DND-41 (cell line): Measurements from ENCODE around the gene MAP4K3.

Experiments used
- ATAC-seq: fragments of 200-7000 bp; cut with Tn5 transposase; 3 replicates; pipeline ENCODE4 v1.9.1; 2021; ENCODE audit warnings: low read depth; ENCODE audit not compliant: insufficient read depth
- DNase-seq: peaks from one replicate; pipeline ENCODE4 v3.0.0-alpha.2; 2020
- H2AFZ ChIP-seq: 2 replicates; pipeline ENCODE4 v1.6.0; 2012; ENCODE audit warnings: low read depth, low read length
- H3K27ac ChIP-seq: 2 replicates; pipeline ENCODE4 v1.5.1; 2012; ENCODE audit warnings: low read length, inconsistent platforms
- H3K27me3 ChIP-seq: fragments of 200-600 bp; sonication (generic); 2 replicates; pipeline ENCODE4 v1.6.0; 2012; ENCODE audit warnings: low read length, mild to moderate bottlenecking, inconsistent platforms; ENCODE audit not compliant: insufficient read depth, poor library complexity
- H3K36me3 ChIP-seq: 2 replicates; pipeline ENCODE4 v1.5.1; 2012; ENCODE audit warnings: low read length, inconsistent platforms; ENCODE audit not compliant: insufficient read depth
- H3K4me1 ChIP-seq: 2 replicates; pipeline ENCODE4 v1.5.1; 2012; ENCODE audit warnings: mild to moderate bottlenecking, low read length; ENCODE audit not compliant: insufficient read depth
- H3K4me2 ChIP-seq: 2 replicates; pipeline ENCODE4 v1.6.0; 2012; ENCODE audit warnings: mild to moderate bottlenecking, moderate library complexity, low read length, inconsistent platforms; ENCODE audit not compliant: insufficient read depth
- H3K4me3 ChIP-seq, 2 experiments: fragments of 200-600 bp in 1 of 2; shearing (Covaris generic) in 1 of 2; 2 replicates each; pipeline ENCODE4 v1.5.1; 2012 to 2016; ENCODE audit warnings: inconsistent platforms in 2 of 2, low read length in 2 of 2, mild to moderate bottlenecking in 2 of 2, low read depth in 1 of 2, moderate library complexity in 1 of 2
- H3K79me2 ChIP-seq: 2 replicates; pipeline ENCODE4 v1.6.0; 2012; ENCODE audit warnings: low read length, inconsistent platforms; ENCODE audit not compliant: insufficient read depth
- H3K9ac ChIP-seq: 2 replicates; pipeline ENCODE4 v1.6.0; 2012; ENCODE audit warnings: low read depth, mild to moderate bottlenecking, inconsistent platforms, low read length, moderate library complexity
- H3K9me3 ChIP-seq: 2 replicates; pipeline ENCODE4 v1.5.1; 2012; ENCODE audit warnings: low read length, moderate library complexity, mild to moderate bottlenecking, inconsistent platforms; ENCODE audit not compliant: insufficient read depth, severe bottlenecking
- H4K20me1 ChIP-seq: 2 replicates; pipeline ENCODE4 v1.6.0; 2012; ENCODE audit warnings: low read length; ENCODE audit not compliant: insufficient read depth
- EZH2 ChIP-seq: IDR thresholded peaks from 3 replicates; pipeline ENCODE4 v1.6.1; 2012; ENCODE audit warnings: borderline replicate concordance, low read depth, mild to moderate bottlenecking, moderate library complexity, low read length, inconsistent platforms; ENCODE audit not compliant: severe bottlenecking
- TF ChIP-seq, protein P1 (sequence below): IDR thresholded peaks from 2 replicates; pipeline ENCODE4 v1.5.1; 2012; ENCODE audit warnings: borderline replicate concordance, low read length, moderate library complexity, mild to moderate bottlenecking; ENCODE audit not compliant: poor library complexity, severe bottlenecking; ENCODE audit errors: extremely low read depth

The MAP4K3 gene

DNA sequence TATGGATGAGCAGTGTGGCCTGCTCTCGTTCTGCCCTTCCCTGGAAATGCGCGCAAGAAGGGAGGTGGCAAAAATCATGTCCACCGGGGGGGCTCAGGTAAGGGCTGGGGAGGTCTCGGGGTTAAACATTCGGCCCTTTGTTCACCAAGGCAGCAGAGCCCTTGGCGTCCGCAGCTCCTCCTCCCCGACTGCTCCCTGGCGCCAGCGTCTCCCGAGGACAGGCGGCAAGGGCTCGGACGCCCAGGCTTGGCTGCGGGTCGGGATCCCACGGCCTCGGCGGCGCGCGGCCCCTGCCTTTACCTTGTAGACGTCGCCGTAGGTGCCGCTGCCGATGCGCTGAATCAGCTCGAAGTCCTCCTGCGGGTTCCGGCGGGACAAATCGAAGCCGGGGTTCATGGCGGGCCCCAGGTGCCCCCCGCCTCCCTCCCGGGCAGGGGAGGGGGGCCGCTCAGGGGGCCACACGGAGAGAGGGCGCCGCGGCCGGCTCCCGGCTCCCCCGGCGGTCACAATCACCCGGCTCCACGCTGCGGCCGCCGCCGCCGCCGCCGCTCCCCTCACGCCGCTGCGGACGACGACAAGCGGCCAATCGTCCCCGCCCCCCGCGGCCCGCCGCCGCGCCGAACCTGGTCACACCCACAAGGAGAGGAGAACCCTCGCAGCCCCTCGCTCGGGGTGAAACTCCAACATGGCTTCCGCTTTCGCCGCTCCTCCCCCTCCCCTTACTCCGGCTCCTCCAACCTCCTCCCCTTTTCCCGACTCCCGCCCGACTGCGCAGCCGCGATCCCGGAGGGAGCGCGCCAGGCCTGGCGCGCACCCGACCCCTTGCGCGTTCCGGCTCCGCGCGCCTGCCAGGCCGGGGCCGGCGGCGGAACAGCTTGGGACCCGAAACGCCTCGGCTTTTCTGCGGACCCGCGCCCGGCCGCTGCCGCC lies at the start of gene MAP4K3:
Gene MAP4K3 (minus strand): TSS at position 694 of the 930 bp plus-strand sequence. CDS start 298 bp downstream, at position 396.
- H3K4me1 ChIP-seq, result peaks cover 44% of the 10 kb centered on the region
- H3K36me3 ChIP-seq, result peaks cover 4% of the 10 kb centered on the region; the same call in 1 of the 2 replicates

DNA sequence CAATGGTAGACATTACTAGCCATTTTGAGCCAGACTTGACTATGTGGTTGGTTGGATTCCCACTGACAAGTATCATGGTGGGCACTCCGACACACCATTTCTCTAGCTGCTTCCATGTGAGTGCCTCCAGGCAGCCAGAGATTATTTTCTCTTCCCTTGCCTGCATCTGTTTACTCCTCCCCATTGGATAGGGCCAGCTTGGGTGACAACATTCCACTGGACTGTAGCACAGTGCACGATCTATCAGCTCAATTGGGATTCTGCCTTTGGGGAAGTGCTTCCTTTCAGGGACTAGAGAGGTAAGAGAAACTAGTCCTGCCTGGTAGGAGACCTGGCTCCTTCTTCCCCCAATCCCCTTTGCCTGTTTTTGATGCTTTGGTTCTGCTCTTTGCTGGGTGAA lies 49.0 kb upstream of the MAP4K3 start:
- Histone ChIP-seq H3K9ac (no peak overlapping the region), H3K9me3 (no peaks in the 10 kb centered on the region), H3K27me3 (no peaks in the 10 kb centered on the region), H3K4me2 (no peak overlapping the region), H4K20me1 (no peaks in the 10 kb centered on the region), H3K4me1 (no peaks in the 10 kb centered on the region), H2AFZ (no peak overlapping the region), H3K4me3 (no peak overlapping the region), H3K27ac (no peak overlapping the region), H3K79me2 (no peaks in the 10 kb centered on the region), H3K36me3 (no peaks in the 10 kb centered on the region)
- TF ChIP-seq EZH2, result no peak
- ATAC-seq, result no peak
- DNase-seq, result no peak

More for the DNA sequence above, at the start of gene MAP4K3:
- TF ChIP-seq, protein P1, sequence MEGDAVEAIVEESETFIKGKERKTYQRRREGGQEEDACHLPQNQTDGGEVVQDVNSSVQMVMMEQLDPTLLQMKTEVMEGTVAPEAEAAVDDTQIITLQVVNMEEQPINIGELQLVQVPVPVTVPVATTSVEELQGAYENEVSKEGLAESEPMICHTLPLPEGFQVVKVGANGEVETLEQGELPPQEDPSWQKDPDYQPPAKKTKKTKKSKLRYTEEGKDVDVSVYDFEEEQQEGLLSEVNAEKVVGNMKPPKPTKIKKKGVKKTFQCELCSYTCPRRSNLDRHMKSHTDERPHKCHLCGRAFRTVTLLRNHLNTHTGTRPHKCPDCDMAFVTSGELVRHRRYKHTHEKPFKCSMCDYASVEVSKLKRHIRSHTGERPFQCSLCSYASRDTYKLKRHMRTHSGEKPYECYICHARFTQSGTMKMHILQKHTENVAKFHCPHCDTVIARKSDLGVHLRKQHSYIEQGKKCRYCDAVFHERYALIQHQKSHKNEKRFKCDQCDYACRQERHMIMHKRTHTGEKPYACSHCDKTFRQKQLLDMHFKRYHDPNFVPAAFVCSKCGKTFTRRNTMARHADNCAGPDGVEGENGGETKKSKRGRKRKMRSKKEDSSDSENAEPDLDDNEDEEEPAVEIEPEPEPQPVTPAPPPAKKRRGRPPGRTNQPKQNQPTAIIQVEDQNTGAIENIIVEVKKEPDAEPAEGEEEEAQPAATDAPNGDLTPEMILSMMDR, result no peak
- TF ChIP-seq EZH2, result no peak
- ATAC-seq, result peak; percentile 86
- H3K27ac ChIP-seq, result peak within 1 kb of the TSS; percentile 64
- H3K9ac ChIP-seq, result peak within 1 kb of the TSS; percentile 66
- no peaks in the 10 kb centered on the region for H3K27me3 ChIP-seq
- H2AFZ ChIP-seq, result peak within 1 kb of the TSS; percentile 96
- H3K9me3 ChIP-seq, result no peaks in the 10 kb centered on the region
- peaks cover 16% of the 10 kb centered on the region; the same call in 1 of the 2 replicates for H4K20me1 ChIP-seq
- H3K4me3 ChIP-seq, result peak within 1 kb of the TSS; percentile 52 to 92
- DNase-seq, result peak; percentile 94
- H3K79me2 ChIP-seq, result peaks cover 54% of the 10 kb centered on the region
- H3K4me2 ChIP-seq, result peak within 1 kb of the TSS; percentile 94

DNA sequence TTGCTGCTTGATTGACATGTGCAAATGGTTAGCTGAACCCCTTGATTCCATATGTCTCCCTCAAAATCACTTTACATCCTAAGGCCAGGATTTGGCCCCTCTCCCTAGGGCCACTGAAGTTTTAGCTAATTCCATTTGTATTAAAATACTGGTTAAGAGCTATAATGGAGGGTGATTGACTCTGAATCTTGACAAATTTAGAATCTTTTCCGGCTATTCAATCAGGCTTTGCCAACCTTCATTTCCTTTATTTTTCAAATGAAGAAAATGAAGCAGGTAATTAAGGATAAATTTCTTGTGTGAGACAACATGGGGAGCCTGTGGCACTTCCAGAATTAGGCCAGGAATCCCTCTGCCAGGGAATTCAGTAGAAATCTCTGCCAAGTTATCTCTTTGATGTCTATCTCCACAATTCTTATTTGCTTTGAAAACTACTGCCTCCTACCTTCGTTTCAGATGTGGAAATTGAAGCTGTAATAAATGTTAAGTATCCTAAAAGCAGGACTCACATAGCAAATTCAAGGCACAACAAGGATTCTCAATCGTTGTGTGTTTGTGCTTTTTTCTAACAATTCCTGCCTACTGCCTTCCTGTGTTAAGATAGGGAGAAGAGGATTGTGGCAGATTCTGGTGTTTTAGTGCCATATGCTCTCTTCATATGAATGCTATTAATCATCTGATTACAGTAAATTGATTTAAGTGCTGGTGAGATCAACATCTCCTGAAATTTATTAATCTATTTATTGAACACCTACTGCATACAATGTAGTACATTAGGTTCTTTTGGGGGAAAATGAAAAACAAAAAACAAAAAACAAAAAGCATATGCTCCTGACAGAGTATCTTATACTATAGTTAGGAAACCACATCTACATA lies 47.8 kb upstream of the MAP4K3 start:
- Histone ChIP-seq H3K9ac (no peak overlapping the region), H3K79me2 (no peaks in the 10 kb centered on the region), H3K4me2 (no peak overlapping the region), H4K20me1 (no peaks in the 10 kb centered on the region), H3K36me3 (no peaks in the 10 kb centered on the region), H2AFZ (no peak overlapping the region), H3K9me3 (no peaks in the 10 kb centered on the region), H3K4me1 (no peaks in the 10 kb centered on the region), H3K4me3 (no peak overlapping the region), H3K27ac (no peak overlapping the region), H3K27me3 (no peaks in the 10 kb centered on the region)
- ATAC-seq (no peak), DNase-seq (no peak)
- TF ChIP-seq EZH2, result no peak
- TF ChIP-seq, protein P1, result no peak
